Uterus (tissue), 2 donors: ENCODE results near the gene AKT3.
"Not testable (repeated sequence)": the region's sequence is repeated elsewhere in the genome, so short reads cannot be mapped to it uniquely, and the experiment has no call there.

Experiments
- POLR2A ChIP-seq, 2 donors: fragments of 450-650 bp; IDR thresholded peaks; one replicate each; pipeline ENCODE4 v1.6.1; 2016; ENCODE audit warnings: antibody characterized with exemption in 2 of 2, mild to moderate bottlenecking in 1 of 2, moderate library complexity in 1 of 2
- TF ChIP-seq, protein P1 (sequence below), 4 experiments: fragments of 200-600 bp in 2 of 4; fragments of 450-650 bp in 2 of 4; sonication (generic) in 2 of 4; IDR thresholded peaks; one replicate each; pipeline ENCODE4 v1.5.1; 2016 to 2019; ENCODE audit warnings: antibody characterized with exemption in 4 of 4, mild to moderate bottlenecking in 2 of 4, moderate library complexity in 1 of 4

DNA sequence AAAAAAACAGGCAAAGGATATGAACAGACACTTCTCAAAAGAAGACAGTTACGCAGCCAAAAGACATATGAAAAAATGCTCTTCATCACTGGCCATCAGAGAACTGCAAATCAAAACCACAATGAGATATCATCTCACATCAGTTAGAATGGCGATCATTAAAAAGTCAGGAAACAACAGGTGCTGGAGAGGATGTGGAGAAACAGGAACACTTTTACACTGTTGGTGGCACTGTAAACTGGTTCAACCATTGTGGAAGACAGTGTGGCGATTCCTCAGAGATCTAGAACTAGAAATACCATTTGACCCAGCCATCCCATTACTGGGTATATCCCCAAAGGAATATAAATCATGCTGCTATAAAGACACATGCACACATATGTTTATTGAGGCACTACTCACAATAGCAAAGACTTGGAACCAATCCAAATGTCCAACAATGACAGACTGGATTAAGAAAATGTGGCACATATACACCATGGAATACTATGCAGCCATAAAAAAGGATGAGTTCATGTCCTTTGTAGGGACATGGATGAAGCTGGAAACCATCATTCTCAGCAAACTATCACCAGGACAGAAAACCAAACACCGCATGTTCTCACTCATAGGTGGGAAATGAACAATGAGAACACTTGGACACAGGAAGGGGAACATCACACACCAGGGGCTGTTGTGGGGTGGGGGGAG is 77.5 kb downstream of the AKT3 start:
- TF ChIP-seq, protein P1, sequence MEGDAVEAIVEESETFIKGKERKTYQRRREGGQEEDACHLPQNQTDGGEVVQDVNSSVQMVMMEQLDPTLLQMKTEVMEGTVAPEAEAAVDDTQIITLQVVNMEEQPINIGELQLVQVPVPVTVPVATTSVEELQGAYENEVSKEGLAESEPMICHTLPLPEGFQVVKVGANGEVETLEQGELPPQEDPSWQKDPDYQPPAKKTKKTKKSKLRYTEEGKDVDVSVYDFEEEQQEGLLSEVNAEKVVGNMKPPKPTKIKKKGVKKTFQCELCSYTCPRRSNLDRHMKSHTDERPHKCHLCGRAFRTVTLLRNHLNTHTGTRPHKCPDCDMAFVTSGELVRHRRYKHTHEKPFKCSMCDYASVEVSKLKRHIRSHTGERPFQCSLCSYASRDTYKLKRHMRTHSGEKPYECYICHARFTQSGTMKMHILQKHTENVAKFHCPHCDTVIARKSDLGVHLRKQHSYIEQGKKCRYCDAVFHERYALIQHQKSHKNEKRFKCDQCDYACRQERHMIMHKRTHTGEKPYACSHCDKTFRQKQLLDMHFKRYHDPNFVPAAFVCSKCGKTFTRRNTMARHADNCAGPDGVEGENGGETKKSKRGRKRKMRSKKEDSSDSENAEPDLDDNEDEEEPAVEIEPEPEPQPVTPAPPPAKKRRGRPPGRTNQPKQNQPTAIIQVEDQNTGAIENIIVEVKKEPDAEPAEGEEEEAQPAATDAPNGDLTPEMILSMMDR (IDR thresholded peaks at IDR 0.05): not testable (repeated sequence)
- not testable (repeated sequence) for TF ChIP-seq POLR2A (IDR thresholded peaks at IDR 0.05)
